Activated T-cell treated with anti-CD3 and anti-CD28 coated beads, Interleukin-2, amount 50 U/mL, for 24 hours (primary cell): Measurements from ENCODE around the gene MMD2.
A peak's percentile ranks its signal among the peaks of the same experiment; 100 is the strongest.

ENCODE experiments used
- DNase-seq: peaks from one replicate; pipeline ENCODE4 v3.0.0-alpha.2; 2020
- H3K27ac Mint-ChIP-seq: 2 replicates; pipeline ENCODE4 v1.8.0; 2020; ENCODE audit warnings: mild to moderate bottlenecking, mixed read lengths
- H3K27me3 Mint-ChIP-seq: 2 replicates; pipeline ENCODE4 v1.8.0; 2020; ENCODE audit warnings: mixed read lengths
- H3K36me3 Mint-ChIP-seq: 2 replicates; pipeline ENCODE4 v1.8.0; 2020; ENCODE audit warnings: low read depth, mixed read lengths
- H3K4me1 Mint-ChIP-seq: 2 replicates; pipeline ENCODE4 v1.8.0; 2020; ENCODE audit warnings: low read depth, mixed read lengths
- H3K4me3 Mint-ChIP-seq: 2 replicates; pipeline ENCODE4 v1.8.0; 2020; ENCODE audit warnings: mild to moderate bottlenecking, moderate library complexity, mixed read lengths
- H3K9me3 Mint-ChIP-seq: 2 replicates; pipeline ENCODE4 v1.8.0; 2020; ENCODE audit warnings: mixed read lengths

MMD2 gene

GRCh38 chr7:4878336-4879335 lies 80.4 kb downstream of the MMD2 start:
- peaks cover 53% of the 10 kb centered on the region for H3K27me3 Mint-ChIP-seq
- DNase-seq, result no peak
- H3K27ac Mint-ChIP-seq, result no peak overlapping the region
- H3K4me3 Mint-ChIP-seq, result no peak overlapping the region
- H3K9me3 Mint-ChIP-seq, result no peaks in the 10 kb centered on the region
- H3K36me3 Mint-ChIP-seq, result no peaks in the 10 kb centered on the region
- H3K4me1 Mint-ChIP-seq, result peaks cover 10% of the 10 kb centered on the region

GRCh38 chr7:4876586-4876985 lies 82.4 kb downstream of the MMD2 start:
- Mint-ChIP-seq H3K27ac (no peak overlapping the region), H3K36me3 (no peaks in the 10 kb centered on the region), H3K4me3 (no peak overlapping the region), H3K9me3 (no peaks in the 10 kb centered on the region), H3K4me1 (no peaks in the 10 kb centered on the region), H3K27me3 (peaks cover 57% of the 10 kb centered on the region)
- no peak for DNase-seq

- Mint-ChIP-seq H3K4me1 (peaks cover 3% of the 10 kb centered on the region), H3K27ac (no peak overlapping the region), H3K36me3 (no peaks in the 10 kb centered on the region), H3K27me3 (peaks cover 65% of the 10 kb centered on the region), H3K4me3 (no peak overlapping the region), H3K9me3 (no peaks in the 10 kb centered on the region)
- no peak for DNase-seq
Observed at GRCh38 chr7:4875391-4875790, 83.6 kb downstream of the MMD2 start.

- no peaks in the 10 kb centered on the region for H3K9me3 Mint-ChIP-seq
- no peak overlapping the region for H3K27ac Mint-ChIP-seq
- H3K27me3 Mint-ChIP-seq, result peaks cover 51% of the 10 kb centered on the region
Observed at GRCh38 chr7:4873071-4873944, 85.7 kb downstream of the MMD2 start.

GRCh38 chr7:4871930-4872675 lies 86.9 kb downstream of the MMD2 start:
- Mint-ChIP-seq H3K9me3 (no peaks in the 10 kb centered on the region), H3K4me3 (no peak overlapping the region), H3K27me3 (peaks cover 41% of the 10 kb centered on the region), H3K27ac (no peak overlapping the region), H3K4me1 (peaks cover 3% of the 10 kb centered on the region), H3K36me3 (no peaks in the 10 kb centered on the region)
- no peak for DNase-seq

More at GRCh38 chr7:4873071-4873944, 85.7 kb downstream of the MMD2 start:
- no peak for DNase-seq
- Mint-ChIP-seq H3K4me3 (no peak overlapping the region), H3K36me3 (no peaks in the 10 kb centered on the region), H3K4me1 (peaks cover 3% of the 10 kb centered on the region)

DNA sequence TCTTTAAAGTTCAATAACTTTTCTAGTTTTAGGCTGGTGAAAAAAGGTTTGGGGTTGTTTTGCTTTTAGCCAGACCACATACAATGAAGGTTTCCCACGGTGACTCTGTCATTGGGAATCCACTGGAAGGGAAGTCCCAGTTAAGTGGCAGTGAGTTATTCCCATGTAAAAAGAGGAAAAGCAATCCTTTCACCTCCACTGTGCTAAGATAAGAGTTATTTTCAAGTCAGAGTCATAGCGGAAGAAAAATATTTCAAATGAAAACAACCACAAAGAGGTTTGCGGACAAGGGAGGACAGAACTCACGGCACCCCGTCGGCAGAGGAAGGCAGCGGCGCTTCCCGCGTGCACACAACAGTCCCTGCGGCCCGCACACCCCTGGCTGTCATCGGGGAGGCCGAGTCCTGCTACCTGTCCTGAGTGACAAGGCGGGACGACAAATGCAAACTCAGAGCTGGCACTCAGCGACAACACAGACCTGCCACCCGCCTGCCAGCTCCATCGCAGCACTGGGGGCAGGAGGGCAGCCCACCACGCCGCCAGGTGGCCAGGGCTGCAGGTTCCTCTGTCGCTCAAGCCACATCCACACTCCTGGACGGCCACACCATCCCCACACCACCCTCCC lies 87.8 kb downstream of the MMD2 start:
- H3K4me3 Mint-ChIP-seq, result no peak overlapping the region
- DNase-seq, result no peak
- no peaks in the 10 kb centered on the region for H3K36me3 Mint-ChIP-seq
- H3K27ac Mint-ChIP-seq, result no peak overlapping the region
- peaks cover 40% of the 10 kb centered on the region for H3K27me3 Mint-ChIP-seq
- H3K9me3 Mint-ChIP-seq, result no peaks in the 10 kb centered on the region
- peaks cover 3% of the 10 kb centered on the region for H3K4me1 Mint-ChIP-seq

DNA sequence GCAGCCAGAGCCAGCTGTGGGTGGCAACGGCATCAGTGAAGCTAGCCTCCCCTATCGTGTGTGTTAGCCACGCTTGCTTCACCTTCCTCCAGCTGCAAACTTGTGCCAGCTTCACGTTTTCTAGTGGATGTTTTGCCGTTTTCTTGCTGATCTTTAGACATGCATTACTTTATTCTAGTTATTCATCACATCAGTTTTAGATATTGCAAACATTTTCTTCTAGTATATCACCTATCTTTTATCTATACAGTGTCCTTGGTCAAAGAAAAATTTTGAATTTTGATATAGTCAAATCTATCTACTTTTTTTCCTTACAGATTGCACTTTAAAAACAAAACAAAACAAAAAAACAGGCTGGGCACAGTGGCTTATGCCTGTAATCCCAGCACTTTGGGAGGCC lies 90.5 kb downstream of the MMD2 start:
- Mint-ChIP-seq H3K27me3 (peaks cover 64% of the 10 kb centered on the region), H3K4me1 (peaks cover 3% of the 10 kb centered on the region), H3K36me3 (no peaks in the 10 kb centered on the region), H3K4me3 (no peak overlapping the region), H3K27ac (no peak overlapping the region), H3K9me3 (no peaks in the 10 kb centered on the region)
- DNase-seq, result no peak

DNA sequence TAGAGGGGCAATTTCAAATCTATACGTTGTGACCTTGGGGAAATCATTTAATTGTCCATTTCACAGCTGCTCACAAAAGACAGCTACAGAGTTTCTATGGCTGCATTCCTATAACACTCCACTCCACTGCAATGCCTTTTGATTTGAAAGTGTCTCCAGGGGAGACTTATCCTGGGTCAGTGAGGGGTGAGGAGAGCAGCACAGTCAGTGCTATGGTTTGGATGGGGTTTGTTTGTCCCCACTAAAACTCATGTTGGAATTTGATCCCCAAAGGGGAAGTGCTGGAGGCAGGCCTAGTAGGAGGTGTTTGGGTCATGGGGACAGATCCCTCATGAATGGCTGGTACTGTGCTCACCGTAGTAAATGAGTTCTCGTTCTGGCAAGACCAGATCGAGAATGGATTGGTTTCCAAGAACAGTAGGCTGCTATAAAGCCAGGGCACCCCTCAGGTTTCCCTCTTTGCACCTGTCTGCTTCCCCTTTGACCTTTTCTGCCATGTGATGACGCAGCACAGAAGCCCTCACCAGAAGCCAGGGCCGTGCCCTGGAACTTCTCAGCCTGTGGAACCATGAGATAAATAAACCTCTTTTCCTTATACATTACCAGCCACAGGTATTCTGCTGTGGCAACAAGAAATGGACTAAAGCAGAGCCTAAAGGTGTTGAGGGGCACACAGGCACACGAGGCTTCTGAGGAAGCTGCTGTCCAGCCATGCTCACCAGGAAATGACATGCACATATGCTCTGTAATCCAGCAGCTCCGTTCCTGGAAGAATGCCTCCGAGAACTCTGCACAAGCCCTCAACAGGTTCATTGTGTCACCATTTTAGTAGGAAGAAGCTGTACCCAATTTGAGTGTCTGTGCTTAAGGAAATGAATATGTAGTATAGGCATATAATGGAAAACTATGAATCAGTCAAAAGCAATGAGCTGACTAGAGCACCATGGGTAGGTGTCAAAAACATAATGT lies 92.2 kb downstream of the MMD2 start:
- peaks cover 4% of the 10 kb centered on the region for H3K9me3 Mint-ChIP-seq
- peaks cover 64% of the 10 kb centered on the region for H3K27me3 Mint-ChIP-seq
- H3K36me3 Mint-ChIP-seq, result no peaks in the 10 kb centered on the region
- no peak overlapping the region for H3K4me3 Mint-ChIP-seq
- no peak overlapping the region for H3K27ac Mint-ChIP-seq
- peaks cover 3% of the 10 kb centered on the region for H3K4me1 Mint-ChIP-seq
- DNase-seq, result no peak

DNA sequence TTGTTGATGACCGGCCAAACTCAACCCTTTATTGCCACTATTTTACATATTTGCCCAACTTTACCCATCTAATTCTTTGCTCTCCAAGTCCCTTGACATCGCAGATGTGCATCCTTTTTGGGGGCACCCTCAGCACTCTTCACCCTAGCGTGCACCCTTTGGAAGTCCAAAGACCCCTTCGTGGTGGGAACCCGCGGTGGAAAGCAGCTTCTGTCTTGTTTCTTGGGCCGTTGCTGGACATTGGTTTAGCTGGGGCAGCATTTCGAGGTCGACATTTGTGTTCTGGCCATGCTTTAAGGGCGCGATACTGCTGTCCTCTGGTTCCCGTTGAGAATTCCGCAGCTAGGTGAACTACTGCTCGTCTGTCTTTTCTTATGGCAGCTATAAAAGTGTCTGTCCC lies 96.8 kb downstream of the MMD2 start:
- H3K4me1 Mint-ChIP-seq, result no peaks in the 10 kb centered on the region
- no peaks in the 10 kb centered on the region for H3K36me3 Mint-ChIP-seq
- peak overlapping the region; percentile 50 for H3K4me3 Mint-ChIP-seq
- H3K27ac Mint-ChIP-seq, result no peak overlapping the region
- peaks cover 9% of the 10 kb centered on the region for H3K9me3 Mint-ChIP-seq
- H3K27me3 Mint-ChIP-seq, result peaks cover 72% of the 10 kb centered on the region
- no peak for DNase-seq

DNA sequence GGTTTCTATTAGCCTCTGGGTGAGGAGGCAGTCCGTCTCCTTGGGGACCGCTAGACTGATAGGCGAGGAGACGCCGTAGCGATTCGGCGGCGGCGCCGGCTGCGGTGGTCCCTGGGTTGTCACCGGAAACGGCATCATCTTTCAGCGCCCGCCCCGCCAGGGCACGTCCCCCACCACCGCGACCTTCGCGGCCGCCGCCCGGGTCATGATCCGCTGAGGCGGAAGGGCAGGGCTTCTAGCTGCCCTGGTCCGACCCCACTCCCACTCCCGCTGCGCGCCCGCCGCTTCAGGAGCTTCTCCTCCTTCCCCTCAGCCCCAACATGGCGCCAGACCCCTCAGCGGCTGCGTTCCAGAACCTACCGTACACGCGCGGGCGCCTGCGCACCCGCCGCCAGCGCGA lies 97.3 kb downstream of the MMD2 start, which contains the start of gene PAPOLB:
PAPOLB (minus strand) TSS at position 358 of the 400 bp plus-strand sequence; CDS start at position 138, 220 bp downstream.
- peak; percentile 38 for DNase-seq
- H3K36me3 Mint-ChIP-seq, result no peaks in the 10 kb centered on the region
- peaks cover 73% of the 10 kb centered on the region for H3K27me3 Mint-ChIP-seq
- H3K27ac Mint-ChIP-seq, result no peak within 1 kb of the TSS
- peak within 1 kb of the TSS; percentile 50 for H3K4me3 Mint-ChIP-seq
- H3K4me1 Mint-ChIP-seq, result no peaks in the 10 kb centered on the region
- peaks cover 9% of the 10 kb centered on the region for H3K9me3 Mint-ChIP-seq

- no peak overlapping the region for H3K27ac Mint-ChIP-seq
- H3K36me3 Mint-ChIP-seq, result no peaks in the 10 kb centered on the region
- DNase-seq, result no peak
- peaks cover 9% of the 10 kb centered on the region for H3K9me3 Mint-ChIP-seq
- peaks cover 71% of the 10 kb centered on the region for H3K27me3 Mint-ChIP-seq
- H3K4me3 Mint-ChIP-seq, result peak overlapping the region; percentile 50
- H3K4me1 Mint-ChIP-seq, result no peaks in the 10 kb centered on the region
Observed at GRCh38 chr7:4861227-4861626, 97.8 kb downstream of the MMD2 start.

DNA sequence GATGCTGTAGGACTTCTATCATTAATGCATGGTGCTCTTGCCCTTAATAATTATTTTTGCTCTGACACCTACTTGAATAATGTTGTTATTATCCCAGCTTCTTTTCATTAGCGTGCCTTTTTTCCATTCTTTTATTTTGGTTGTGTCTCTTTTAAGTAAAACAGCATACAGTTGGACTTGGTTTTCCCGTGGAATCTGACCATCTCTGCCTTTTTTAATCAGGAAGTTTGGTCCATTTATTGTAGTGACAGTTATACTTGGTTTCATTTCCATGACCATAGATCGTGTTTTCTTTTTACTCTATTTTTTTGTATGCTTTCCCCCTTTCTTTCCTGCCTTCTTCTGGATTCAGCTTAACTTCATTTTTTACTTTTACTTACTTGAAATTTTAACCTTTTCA lies 101.8 kb downstream of the MMD2 start:
- Mint-ChIP-seq H3K4me1 (no peaks in the 10 kb centered on the region), H3K36me3 (no peaks in the 10 kb centered on the region), H3K9me3 (peaks cover 4% of the 10 kb centered on the region), H3K27me3 (peaks cover 35% of the 10 kb centered on the region), H3K27ac (no peak overlapping the region), H3K4me3 (no peak overlapping the region)
- no peak for DNase-seq
